Midbrain (tissue), 1 donor: ENCODE results near the gene CBARP.
A peak's percentile ranks its signal among the peaks of the same experiment; 100 is the strongest.

Experiments
- DNase-seq: peaks from one replicate; lab custom pipeline; 2025; lab: John Stamatoyannopoulos, UW

Gene CBARP

GRCh38 chr19:1239796-1240737, 2.3 kb upstream of the CBARP start:
- peak; percentile 91 for DNase-seq

DNA sequence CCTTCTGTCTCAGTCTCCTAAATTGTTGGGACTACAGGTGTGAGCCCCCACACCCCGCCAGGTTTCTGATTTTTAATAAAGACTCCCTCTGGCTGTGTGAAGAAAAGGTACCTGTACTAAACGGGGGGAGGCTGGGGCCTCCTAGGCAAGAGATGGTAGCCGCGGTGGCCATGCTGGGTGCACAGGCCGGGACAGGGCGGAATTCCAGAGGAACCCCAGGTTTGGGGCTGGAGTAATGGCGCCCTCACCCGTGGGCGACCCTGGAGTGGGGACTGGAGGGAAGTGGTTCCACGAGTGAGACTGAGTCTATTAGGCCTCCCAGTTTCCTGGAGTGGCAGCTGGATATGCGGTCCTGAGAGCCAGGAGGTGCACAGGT, 1.6 kb upstream of the CBARP start:
- no peak for DNase-seq

- no peak for DNase-seq
Observed at GRCh38 chr19:1238369-1239303, 831 bp upstream of the CBARP start.

DNA sequence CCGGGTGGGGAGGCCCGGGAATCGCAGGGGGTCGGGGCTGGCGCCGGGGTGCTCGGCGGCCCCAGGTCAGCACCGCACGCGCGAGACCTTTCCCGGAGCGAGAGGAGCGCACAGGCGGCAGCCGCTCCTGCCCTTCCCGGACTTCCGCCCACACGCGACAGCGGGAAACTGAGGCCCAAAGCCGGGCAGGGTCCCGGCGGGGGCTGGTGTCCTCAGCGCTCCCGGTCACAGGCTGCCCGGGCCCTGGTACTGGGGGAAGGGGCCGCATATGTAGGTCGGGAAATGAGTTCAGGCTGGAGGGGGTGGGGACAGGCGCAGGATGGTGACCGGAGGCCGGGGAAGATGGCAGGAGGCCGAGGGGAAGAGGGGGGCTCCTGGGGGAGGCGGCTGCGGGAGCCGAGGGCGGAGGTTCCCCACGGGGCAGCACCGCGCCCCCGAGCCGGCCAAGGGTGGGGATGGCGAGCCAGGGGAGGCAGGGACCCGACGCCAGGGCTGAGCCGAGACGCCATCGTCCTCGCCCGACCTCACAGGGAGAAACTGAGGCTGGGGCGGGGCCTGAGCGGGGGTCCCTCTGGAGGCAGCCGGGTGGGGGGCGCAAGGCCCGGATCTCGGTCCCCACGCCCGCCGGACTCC, 662 bp downstream of the CBARP start:
- DNase-seq: peak; percentile 22

DNA sequence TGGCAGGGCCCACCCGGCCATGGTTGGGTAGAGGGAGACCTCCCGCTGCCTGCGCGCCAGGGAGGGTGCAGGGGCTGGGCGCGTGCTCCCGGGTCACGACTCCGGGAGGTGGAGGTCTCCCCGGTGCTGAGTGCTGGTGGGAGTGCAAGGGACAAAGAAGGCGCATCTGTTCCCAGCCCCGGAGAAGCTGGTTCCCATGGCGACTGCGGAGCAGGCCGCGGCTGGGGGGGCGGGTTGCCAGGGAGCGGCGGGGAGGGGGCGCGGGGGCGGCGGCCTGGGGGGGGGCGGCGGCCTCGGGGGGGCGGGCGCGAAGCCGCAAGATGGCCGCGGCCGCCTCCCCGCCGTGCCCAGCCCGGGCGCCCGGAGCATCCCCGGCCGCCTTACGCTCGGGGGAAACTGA, 1.2 kb downstream of the CBARP start:
- DNase-seq: no peak

DNA sequence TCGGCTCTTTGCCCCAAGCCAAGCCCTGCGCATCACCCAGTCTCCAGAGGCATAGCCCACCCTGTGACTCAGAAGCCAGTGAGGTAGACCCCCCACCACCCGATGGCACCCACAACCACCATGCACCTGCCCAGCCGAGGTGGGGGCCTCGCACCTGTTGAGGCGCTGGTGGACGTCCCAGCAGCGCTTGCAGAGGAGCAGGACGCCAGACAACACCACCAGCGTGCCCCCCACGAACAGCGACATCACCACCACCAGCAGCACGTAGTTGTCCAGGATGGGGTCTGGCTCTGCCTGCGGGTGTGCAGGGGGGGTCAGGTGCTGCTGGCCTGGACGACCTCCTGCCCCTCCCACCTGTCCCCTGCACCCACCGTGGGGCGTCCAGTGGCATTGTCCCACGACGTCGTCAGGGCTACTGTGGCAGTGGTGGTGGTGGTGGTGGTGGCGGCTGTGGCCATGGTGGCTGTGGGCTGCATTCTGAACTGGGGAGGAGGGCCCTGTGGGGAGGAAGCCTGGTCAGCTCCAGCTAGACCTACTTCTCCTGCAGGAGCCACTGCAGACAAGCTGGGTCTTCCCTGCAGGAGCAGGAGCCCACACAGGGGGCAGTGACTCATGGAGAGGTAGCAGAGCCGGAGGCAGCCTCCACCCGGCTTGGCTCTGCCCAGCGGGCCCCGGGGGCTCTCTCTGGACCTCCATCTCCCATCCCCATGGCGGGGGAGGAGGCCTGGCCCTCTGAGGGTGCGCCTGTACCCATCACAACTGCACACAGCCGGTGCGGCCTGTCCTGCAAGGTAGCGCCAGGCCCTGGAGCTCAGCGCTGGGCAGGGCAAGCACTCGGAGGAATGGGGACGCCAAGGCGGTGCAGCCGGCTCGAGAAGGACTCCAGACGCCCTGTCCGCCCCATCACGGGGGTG, 1.9 kb downstream of the CBARP start:
- DNase-seq: no peak

DNA sequence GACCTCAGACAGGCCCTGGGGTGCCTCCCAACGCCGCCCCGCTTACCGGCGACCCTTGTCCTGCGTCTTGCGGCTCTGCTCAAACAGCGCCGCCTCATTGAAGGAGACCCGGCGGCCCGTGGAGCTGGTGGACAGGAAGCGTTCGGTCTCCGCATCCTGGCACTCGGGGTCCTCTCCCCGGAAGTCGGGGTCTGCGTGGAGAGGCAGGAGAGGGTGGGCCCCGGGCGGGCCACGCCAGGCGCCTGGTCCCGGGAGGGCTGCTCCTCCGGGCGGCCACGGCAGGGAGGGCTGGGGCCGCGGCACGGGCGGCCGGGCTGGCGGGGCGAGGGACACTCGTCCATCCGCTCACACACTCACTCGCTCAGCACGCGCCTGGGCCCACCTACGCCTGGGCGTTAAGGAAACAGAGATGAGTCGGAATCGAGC, 2.8 kb downstream of the CBARP start:
- no peak for DNase-seq

GRCh38 chr19:1234051-1234954, 3.5 kb downstream of the CBARP start:
- DNase-seq: no peak

GRCh38 chr19:1233115-1233667, 4.6 kb downstream of the CBARP start:
- no peak for DNase-seq

GRCh38 chr19:1232652-1233072, 5.1 kb downstream of the CBARP start:
- DNase-seq: no peak

- no peak for DNase-seq
Observed at GRCh38 chr19:1231729-1232637, 5.8 kb downstream of the CBARP start.

DNA sequence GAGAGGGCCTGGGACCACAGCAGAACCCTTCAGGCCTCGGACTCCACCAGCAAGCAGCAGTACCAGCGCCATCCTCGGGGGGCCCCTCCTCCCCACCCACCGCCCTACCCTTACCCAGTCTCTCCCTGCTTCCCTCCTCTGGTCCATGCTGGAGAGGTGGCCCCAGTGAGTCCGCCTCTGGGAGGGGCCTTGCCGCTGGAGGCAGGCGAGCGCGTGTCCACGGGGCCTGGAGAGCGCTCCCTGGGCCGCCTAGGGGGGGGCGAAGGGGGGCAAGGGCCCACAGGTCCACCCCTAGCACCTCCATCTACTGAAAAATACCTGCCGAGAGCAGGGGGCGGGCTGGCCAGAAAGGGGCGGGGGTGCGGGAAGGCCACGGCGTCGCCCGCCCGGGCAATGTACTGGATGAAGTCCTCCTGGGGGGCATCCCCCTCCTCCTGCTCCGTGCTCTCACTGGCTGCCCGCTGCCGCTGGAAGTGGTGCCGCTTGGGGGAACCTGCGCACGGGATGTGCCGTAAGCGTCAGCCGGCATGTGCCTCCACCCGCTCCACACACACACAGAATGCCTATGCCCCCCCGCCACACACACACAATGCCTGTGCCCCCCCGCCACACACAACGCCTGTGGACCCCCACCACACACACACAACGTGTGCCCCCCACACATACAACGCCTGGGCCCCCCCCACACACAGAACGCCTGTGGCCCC, 6.9 kb downstream of the CBARP start:
- no peak for DNase-seq

DNA sequence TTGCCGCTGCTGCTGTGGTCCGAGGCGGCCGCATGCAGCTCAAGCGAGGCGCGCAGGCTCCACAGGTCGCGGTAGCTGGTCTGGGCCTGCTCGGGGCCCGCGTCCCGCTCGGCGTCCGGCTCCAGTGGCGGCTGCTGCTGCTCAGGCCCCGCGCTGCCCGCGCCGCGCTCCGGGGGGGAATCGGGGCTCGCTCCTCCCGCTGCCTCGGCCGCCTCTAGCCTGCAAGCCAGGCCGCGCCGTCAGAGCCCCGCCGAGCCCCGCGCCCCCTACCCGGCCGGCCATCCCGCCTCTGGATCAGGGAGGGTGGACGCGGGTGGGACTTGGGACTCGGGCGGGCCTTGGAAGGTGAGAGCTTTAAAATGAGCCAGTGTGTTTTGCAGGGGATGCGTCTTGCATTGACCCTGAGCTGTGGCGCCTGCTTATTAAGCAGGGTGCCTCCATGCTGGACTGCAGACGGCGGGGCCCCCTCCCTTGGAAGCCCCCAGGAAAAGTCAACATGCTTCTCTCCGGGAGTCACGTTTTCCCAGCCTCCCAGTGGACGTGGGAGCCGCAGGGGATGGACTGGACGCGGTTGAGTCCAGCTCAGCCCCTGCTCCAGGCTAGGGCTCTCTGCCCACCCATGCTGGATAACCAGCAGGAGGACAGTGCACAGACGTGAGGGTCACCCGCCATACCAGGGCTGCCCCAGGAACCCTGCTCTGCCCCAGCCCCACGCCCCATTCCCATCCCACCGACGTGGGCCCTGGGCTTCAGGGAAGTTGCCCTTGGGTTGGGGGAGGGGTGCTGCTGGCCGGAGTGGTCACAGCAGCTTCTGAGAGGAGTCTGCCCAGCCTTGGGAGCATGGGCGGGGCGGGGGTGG, 7.7 kb downstream of the CBARP start:
- DNase-seq: no peak

- no peak for DNase-seq
Observed at GRCh38 chr19:1229056-1229923, 8.5 kb downstream of the CBARP start.

- DNase-seq: no peak
Observed at GRCh38 chr19:1228161-1228957, 9.4 kb downstream of the CBARP start.
